Astrocyte (in vitro differentiated cells and primary cell): ENCODE measurements around the gene SRC.

ENCODE experiments used
- EZH2 ChIP-seq: IDR thresholded peaks from 2 replicates; pipeline ENCODE4 v1.6.1; 2012; ENCODE audit warnings: mild to moderate bottlenecking, low read length, inconsistent platforms; ENCODE audit not compliant: insufficient read depth
- TF ChIP-seq, protein P1 (sequence below): IDR thresholded peaks from 2 replicates; pipeline ENCODE4 v1.5.1; 2011; ENCODE audit warnings: low read depth, mild to moderate bottlenecking, inconsistent platforms, low read length, moderate library complexity; ENCODE audit not compliant: insufficient read depth

DNA sequence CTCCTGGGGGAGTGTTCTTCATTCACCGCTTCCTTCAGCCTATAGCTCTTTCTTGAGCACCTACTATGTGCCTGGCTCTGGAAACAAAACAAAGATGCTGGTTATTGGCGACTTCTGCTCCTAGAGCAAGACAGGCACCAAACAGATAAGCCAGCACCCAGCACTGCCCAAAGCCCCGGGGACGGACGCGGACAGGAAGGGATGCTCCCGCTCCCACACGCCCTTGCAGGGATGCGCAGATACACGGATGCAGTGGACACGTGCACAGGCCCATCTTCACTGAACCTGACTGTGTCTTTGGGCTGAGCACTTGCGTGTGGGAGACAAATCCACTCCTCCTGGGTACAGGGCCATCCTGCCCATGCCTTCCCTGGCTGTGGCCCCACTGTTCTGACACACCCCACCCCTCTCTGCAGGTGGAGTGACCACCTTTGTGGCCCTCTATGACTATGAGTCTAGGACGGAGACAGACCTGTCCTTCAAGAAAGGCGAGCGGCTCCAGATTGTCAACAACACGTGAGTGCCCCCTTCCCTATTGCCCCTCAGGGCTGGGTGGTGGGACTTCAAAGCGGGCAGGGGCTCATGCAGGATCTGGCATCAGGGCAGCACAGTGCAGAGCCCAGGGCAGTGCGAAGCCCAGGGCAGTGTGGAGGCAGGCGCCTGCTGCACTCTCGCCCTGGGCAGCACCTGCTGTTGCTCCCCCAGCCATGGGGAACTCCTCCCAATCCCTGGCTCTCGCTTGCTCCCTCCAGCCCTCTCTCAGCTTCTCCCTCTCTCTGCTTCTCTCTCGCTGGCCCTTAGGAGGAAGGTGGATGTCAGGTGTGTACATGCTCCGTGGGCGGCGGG lies 39.9 kb downstream of the SRC start:
- TF ChIP-seq, protein P1, sequence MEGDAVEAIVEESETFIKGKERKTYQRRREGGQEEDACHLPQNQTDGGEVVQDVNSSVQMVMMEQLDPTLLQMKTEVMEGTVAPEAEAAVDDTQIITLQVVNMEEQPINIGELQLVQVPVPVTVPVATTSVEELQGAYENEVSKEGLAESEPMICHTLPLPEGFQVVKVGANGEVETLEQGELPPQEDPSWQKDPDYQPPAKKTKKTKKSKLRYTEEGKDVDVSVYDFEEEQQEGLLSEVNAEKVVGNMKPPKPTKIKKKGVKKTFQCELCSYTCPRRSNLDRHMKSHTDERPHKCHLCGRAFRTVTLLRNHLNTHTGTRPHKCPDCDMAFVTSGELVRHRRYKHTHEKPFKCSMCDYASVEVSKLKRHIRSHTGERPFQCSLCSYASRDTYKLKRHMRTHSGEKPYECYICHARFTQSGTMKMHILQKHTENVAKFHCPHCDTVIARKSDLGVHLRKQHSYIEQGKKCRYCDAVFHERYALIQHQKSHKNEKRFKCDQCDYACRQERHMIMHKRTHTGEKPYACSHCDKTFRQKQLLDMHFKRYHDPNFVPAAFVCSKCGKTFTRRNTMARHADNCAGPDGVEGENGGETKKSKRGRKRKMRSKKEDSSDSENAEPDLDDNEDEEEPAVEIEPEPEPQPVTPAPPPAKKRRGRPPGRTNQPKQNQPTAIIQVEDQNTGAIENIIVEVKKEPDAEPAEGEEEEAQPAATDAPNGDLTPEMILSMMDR = no peak
- no peak for TF ChIP-seq EZH2
